Fibroblast of lung (primary cell): ENCODE data around the gene GTPBP3. TPM values are rescaled to one million over a fixed set of nuclear protein-coding genes. Genes with fewer than 3 reads are reported as not detected.

Experiments
- DNase-seq, 2 donors: peaks; one replicate each; pipeline versions ENCODE4 v3.0.0 to v3.0.0-alpha.2; 2010; ENCODE audit warnings: low read depth in 2 of 2
- H2AFZ ChIP-seq: 2 replicates; pipeline ENCODE4 v1.5.1; 2012; ENCODE audit warnings: low read length, control low read depth, inconsistent platforms
- H3K27ac ChIP-seq: 2 replicates; pipeline ENCODE4 v1.5.1; 2011; ENCODE audit warnings: low read length, control low read depth; ENCODE audit not compliant: insufficient read depth
- H3K27me3 ChIP-seq: 2 replicates; pipeline ENCODE4 v1.5.1; 2011; ENCODE audit warnings: mild to moderate bottlenecking, low read length; ENCODE audit not compliant: control insufficient read depth, insufficient read depth
- H3K36me3 ChIP-seq: 2 replicates; pipeline ENCODE4 v1.5.1; 2011; ENCODE audit warnings: low read length; ENCODE audit not compliant: control insufficient read depth, insufficient read depth
- H3K4me1 ChIP-seq: 2 replicates; pipeline ENCODE4 v1.5.1; 2011; ENCODE audit warnings: low read length; ENCODE audit not compliant: control insufficient read depth, insufficient read depth; ENCODE audit errors: extremely low read depth
- H3K4me2 ChIP-seq: 2 replicates; pipeline ENCODE4 v1.5.1; 2011; ENCODE audit warnings: low read length, control low read depth; ENCODE audit not compliant: insufficient read depth; ENCODE audit errors: extremely low read depth
- H3K4me3 ChIP-seq, 4 experiments: fragments of 200-600 bp in 1 of 4; sonication (generic) in 1 of 4; replicated peaks in 1 of 4; 2 replicates each; pipeline ENCODE4 v1.5.1; 2011 to 2016; ENCODE audit warnings: low read length in 4 of 4, low read depth in 3 of 4, mild to moderate bottlenecking in 3 of 4, control low read depth in 2 of 4, inconsistent platforms in 1 of 4, mixed read lengths in 1 of 4; ENCODE audit not compliant: insufficient read depth in 1 of 4; ENCODE audit errors: control extremely low read depth in 1 of 4
- H3K79me2 ChIP-seq: 2 replicates; pipeline ENCODE4 v1.5.1; 2012; ENCODE audit warnings: mild to moderate bottlenecking, low read length, inconsistent platforms; ENCODE audit not compliant: control insufficient read depth, insufficient read depth
- H3K9ac ChIP-seq: 2 replicates; pipeline ENCODE4 v1.5.1; 2011; ENCODE audit warnings: mild to moderate bottlenecking, low read length, control low read depth; ENCODE audit not compliant: insufficient read depth
- H3K9me3 ChIP-seq: 2 replicates; pipeline ENCODE4 v1.5.1; 2012; ENCODE audit warnings: low read depth, low read length; ENCODE audit not compliant: control insufficient read depth, insufficient read depth
- H4K20me1 ChIP-seq: 2 replicates; pipeline ENCODE4 v1.5.1; 2011; ENCODE audit warnings: low read length; ENCODE audit not compliant: control insufficient read depth, insufficient read depth; ENCODE audit errors: extremely low read depth
- EZH2 ChIP-seq: IDR thresholded peaks from 2 replicates; pipeline ENCODE4 v1.5.1; 2012; ENCODE audit warnings: low read length, control low read depth, mild to moderate bottlenecking; ENCODE audit errors: missing control alignments
- polyA plus RNA-seq, 2 donors: library from polyadenylated mRNA; depleted of rRNA in 1 of 2; stranded (reverse) in 1 of 2; unstranded in 1 of 2; fragments of >200 nt; gene quantifications; 2 replicates each; pipeline ENCODE4 v1.2.1, GENCODE V29; 2011 to 2012; ENCODE audit warnings: missing spikeins in 1 of 2
- total RNA-seq: library from RNA; depleted of rRNA; stranded (reverse); fragments of >200 nt; gene quantifications from 2 replicates; pipeline ENCODE4 v1.2.1, GENCODE V29; 2014
- TF ChIP-seq, protein P1 (sequence below), 2 donors: IDR thresholded peaks in 1 of 2; conservative IDR thresholded peaks in 1 of 2; 1 replicate in 1 of 2; 2 replicates in 1 of 2; pipeline ENCODE4 v1.5.1; 2011 to 2012; ENCODE audit warnings: low read length in 2 of 2, control low read depth in 1 of 2, inconsistent platforms in 1 of 2, low read depth in 1 of 2, mild to moderate bottlenecking in 1 of 2

Gene GTPBP3
- total and polyA plus RNA-seq, 2 donors (not counting 1 experiment from before 2014, with no cell fraction given): 3.7 to 11.1 TPM

DNA sequence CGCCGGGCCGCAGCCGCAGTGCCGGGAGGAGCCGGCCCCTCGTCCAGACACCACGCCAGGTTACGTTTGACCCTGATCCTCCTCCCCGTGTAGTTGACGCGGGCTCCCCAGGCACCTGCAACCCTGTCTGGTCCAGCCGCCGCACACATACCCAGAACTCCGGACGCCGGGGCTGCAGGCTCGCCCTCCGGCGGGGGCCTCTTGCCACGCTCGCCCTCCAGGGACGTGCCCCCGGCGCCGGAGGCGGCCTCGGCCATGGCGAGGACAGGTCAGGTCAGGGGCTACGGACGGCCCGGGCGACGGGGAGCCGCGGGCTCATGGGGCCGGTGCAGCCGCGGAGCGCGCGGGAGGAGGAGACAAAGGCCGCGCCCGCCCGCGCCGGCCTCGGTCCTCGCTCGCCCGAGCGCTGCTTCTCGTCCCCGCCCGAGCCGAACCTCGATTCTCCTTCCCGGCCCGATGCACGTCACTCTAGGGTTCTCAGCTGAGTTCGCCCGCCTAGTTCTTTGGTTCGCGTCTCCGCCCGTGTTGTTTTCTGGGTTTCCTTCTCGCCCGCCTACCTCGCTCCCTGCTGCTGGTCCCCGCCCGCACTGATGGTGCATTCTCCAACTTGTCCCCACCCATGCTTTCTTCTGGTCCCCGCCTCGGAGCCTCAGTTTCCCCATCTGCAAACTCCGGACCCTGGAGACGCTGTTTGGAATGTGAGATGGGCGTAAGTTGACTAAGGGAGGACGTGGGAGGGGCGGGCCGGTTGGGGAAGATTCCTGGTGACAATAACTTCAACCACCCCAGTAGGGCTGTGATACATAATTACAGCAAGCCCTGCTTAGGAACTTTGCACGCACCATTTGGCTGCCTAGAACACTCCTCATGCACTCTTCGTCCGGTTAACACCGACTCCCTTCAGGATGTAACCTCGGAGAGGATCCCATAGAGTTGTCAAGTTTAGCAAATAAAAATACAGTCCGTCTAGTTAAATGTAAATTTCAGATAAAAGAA, 2.6 kb upstream of the GTPBP3 start, which contains the start of gene ANO8:
ANO8 (minus strand) TSS at position 442 of the 996 bp plus-strand sequence; CDS start at position 257, 185 bp downstream.
- H3K79me2 ChIP-seq: no peaks in the 10 kb centered on the region
- H3K4me3 ChIP-seq: peak within 1 kb of the TSS; percentile 52 to 80 (median 60)
- peak within 1 kb of the TSS; percentile 81 for H2AFZ ChIP-seq
- peak within 1 kb of the TSS; percentile 62 for H3K9ac ChIP-seq
- H3K36me3 ChIP-seq: no peaks in the 10 kb centered on the region
- peak within 1 kb of the TSS; percentile 45 for H3K27ac ChIP-seq
- no peaks in the 10 kb centered on the region for H4K20me1 ChIP-seq
- H3K9me3 ChIP-seq: no peaks in the 10 kb centered on the region
- TF ChIP-seq, protein P1, sequence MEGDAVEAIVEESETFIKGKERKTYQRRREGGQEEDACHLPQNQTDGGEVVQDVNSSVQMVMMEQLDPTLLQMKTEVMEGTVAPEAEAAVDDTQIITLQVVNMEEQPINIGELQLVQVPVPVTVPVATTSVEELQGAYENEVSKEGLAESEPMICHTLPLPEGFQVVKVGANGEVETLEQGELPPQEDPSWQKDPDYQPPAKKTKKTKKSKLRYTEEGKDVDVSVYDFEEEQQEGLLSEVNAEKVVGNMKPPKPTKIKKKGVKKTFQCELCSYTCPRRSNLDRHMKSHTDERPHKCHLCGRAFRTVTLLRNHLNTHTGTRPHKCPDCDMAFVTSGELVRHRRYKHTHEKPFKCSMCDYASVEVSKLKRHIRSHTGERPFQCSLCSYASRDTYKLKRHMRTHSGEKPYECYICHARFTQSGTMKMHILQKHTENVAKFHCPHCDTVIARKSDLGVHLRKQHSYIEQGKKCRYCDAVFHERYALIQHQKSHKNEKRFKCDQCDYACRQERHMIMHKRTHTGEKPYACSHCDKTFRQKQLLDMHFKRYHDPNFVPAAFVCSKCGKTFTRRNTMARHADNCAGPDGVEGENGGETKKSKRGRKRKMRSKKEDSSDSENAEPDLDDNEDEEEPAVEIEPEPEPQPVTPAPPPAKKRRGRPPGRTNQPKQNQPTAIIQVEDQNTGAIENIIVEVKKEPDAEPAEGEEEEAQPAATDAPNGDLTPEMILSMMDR (conservative IDR thresholded peaks at IDR 0.05 in 1 of 2, IDR thresholded peaks at IDR 0.05 in 1 of 2; ENCODE audit: low read depth in 1 of 2, low read length in 2 of 2): no peak
- TF ChIP-seq EZH2: no peak
- peak; percentile 99 to 100 for DNase-seq
- H3K4me1 ChIP-seq: peaks cover 3% of the 10 kb centered on the region
- H3K4me2 ChIP-seq: peak within 1 kb of the TSS; percentile 74
- H3K27me3 ChIP-seq: no peaks in the 10 kb centered on the region

DNA sequence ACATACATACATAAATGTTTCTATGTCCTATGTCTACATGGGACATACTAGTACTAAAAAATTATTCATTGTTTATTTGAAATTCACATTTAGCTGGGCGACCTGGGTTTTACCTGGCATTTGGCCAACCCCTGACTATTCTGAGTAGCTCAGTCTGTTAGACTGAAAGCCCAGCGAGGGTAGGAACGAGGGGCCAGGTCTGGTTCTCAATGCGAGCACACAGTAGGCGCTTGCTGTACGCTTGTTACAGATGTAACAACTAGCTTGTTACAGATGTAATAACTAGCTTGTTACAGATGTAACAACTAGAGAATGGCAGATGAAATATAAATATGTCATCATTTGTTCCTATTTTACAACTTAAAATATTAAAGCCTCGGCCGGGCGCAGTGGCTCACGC, 1.8 kb upstream of the GTPBP3 start:
- no peaks in the 10 kb centered on the region for H4K20me1 ChIP-seq
- H3K4me3 ChIP-seq: peak overlapping the region in 1 of 4 experiments; percentile 80
- H3K79me2 ChIP-seq: no peaks in the 10 kb centered on the region
- H2AFZ ChIP-seq: no peak overlapping the region
- no peak overlapping the region for H3K9ac ChIP-seq
- no peaks in the 10 kb centered on the region for H3K36me3 ChIP-seq
- TF ChIP-seq, protein P1 (conservative IDR thresholded peaks at IDR 0.05 in 1 of 2, IDR thresholded peaks at IDR 0.05 in 1 of 2; ENCODE audit: low read depth in 1 of 2, low read length in 2 of 2): no peak
- no peak for TF ChIP-seq EZH2
- no peak overlapping the region for H3K27ac ChIP-seq
- H3K9me3 ChIP-seq: no peaks in the 10 kb centered on the region
- no peak overlapping the region for H3K4me2 ChIP-seq
- no peaks in the 10 kb centered on the region for H3K27me3 ChIP-seq
- DNase-seq: no peak
- H3K4me1 ChIP-seq: peaks cover 3% of the 10 kb centered on the region

DNA sequence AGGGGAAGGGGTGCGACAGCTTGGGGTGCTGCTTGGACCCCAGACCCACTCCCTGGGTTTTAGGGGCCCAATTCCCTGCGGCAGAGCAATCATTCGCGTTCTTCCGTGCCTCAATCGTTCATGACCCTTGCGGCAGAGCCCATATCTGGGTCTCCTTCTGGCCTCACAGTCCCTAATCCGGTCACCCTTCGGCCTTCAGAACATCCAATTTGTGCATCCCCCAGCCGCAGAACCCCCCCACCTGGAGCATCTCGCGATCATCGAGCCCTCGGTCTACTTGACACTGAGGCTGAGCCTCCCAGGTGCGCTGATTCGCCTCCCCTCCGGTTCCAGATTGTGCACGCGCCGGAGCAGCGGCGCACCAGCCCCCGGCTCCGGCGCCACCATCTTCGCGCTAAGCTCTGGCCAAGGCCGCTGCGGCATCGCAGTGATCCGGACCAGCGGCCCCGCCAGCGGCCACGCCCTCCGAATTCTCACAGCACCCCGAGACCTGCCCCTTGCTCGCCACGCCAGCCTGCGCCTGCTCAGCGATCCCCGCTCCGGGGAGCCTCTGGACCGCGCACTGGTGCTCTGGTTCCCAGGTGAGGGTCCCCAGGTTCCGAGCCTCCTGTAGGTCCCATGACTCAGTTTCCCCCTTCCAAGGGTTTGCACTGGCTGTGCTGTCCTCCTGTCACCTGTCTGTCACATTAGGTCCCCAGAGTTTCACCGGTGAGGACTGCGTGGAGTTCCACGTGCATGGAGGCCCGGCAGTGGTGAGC, 501 bp downstream of the GTPBP3 start:
- Histone ChIP-seq H2AFZ (peak overlapping the region; percentile 77), H3K4me3 (peak overlapping the region; percentile 77 to 98 (median 88)), H3K27me3 (no peaks in the 10 kb centered on the region), H3K27ac (peak overlapping the region; percentile 29), H3K9me3 (no peaks in the 10 kb centered on the region), H3K9ac (peak overlapping the region; percentile 54), H3K4me1 (peaks cover 3% of the 10 kb centered on the region), H3K79me2 (no peaks in the 10 kb centered on the region), H3K36me3 (peaks cover 3% of the 10 kb centered on the region), H3K4me2 (peak overlapping the region; percentile 82), H4K20me1 (no peaks in the 10 kb centered on the region)
- TF ChIP-seq, protein P1 (conservative IDR thresholded peaks at IDR 0.05 in 1 of 2, IDR thresholded peaks at IDR 0.05 in 1 of 2; ENCODE audit: low read depth in 1 of 2, low read length in 2 of 2): no peak
- no peak for TF ChIP-seq EZH2
- DNase-seq: no peak
